Measurements from ENCODE around the gene CHODL.

CHODL gene

GRCh38 chr21:18289876-18290275 lies 45.2 kb downstream of the CHODL start:
- no peak for DNase-seq (ENCODE audit: low read depth)

- no peak for DNase-seq (ENCODE audit: low read depth)
These were observed 49.5 kb downstream of the CHODL start for GRCh38 chr21:18294100-18294499.

- no peak for DNase-seq (ENCODE audit: low read depth)
These were observed 53.6 kb downstream of the CHODL start for GRCh38 chr21:18298228-18298627.

Measured in fibroblast of gingiva (primary cell).